AG08396 (cell line): ENCODE results near the gene PCOLCE2.

Experiments used
- DNase-seq: peaks from one replicate; pipeline ENCODE4 v3.0.0; 2012; ENCODE audit warnings: low spot score, mixed read lengths

Gene PCOLCE2

GRCh38 chr3:142808103-142808917 is 80.6 kb downstream of the PCOLCE2 start:
- DNase-seq, result no peak

- no peak for DNase-seq
Measured at GRCh38 chr3:142802891-142803290, 86.0 kb downstream of the PCOLCE2 start.

GRCh38 chr3:142801746-142802145 is 87.1 kb downstream of the PCOLCE2 start:
- no peak for DNase-seq

GRCh38 chr3:142796823-142797222 is 92.1 kb downstream of the PCOLCE2 start:
- no peak for DNase-seq

- DNase-seq, result no peak
Measured at GRCh38 chr3:142795332-142795731, 93.6 kb downstream of the PCOLCE2 start.

GRCh38 chr3:142794508-142794907 is 94.4 kb downstream of the PCOLCE2 start:
- DNase-seq, result no peak

- no peak for DNase-seq
Measured at GRCh38 chr3:142787719-142788118, 101.2 kb downstream of the PCOLCE2 start.

- DNase-seq, result no peak
Measured at GRCh38 chr3:142785996-142786395, 102.9 kb downstream of the PCOLCE2 start.

- DNase-seq, result no peak
Measured at GRCh38 chr3:142784228-142784627, 104.7 kb downstream of the PCOLCE2 start.

GRCh38 chr3:142782616-142783015 is 106.3 kb downstream of the PCOLCE2 start:
- no peak for DNase-seq

- no peak for DNase-seq
Measured at GRCh38 chr3:142779591-142779990, 109.3 kb downstream of the PCOLCE2 start.

- no peak for DNase-seq
Measured at GRCh38 chr3:142778541-142778940, 110.3 kb downstream of the PCOLCE2 start.

GRCh38 chr3:142777927-142778326 is 111.0 kb downstream of the PCOLCE2 start:
- DNase-seq, result no peak

- no peak for DNase-seq
Measured at GRCh38 chr3:142768338-142768737, 120.5 kb downstream of the PCOLCE2 start.
